Nephron (organoid): ENCODE data around the gene FAR2.
"Not testable (repeated sequence)": the region's sequence is repeated elsewhere in the genome, so short reads cannot be mapped to it uniquely, and the experiment has no call there.

Experiments
- H3K27ac Mint-ChIP-seq, 3 experiments: 2 replicates each; pipeline ENCODE4 v1.8.0; 2020; ENCODE audit warnings: mixed read lengths in 3 of 3, mild to moderate bottlenecking in 2 of 3, moderate library complexity in 1 of 3
- H3K27me3 Mint-ChIP-seq: 2 replicates; pipeline ENCODE4 v1.8.0; 2021; ENCODE audit warnings: low read depth, mild to moderate bottlenecking, moderate library complexity, mixed read lengths
- H3K36me3 Mint-ChIP-seq: 2 replicates; pipeline ENCODE4 v1.8.0; 2020; ENCODE audit warnings: low read depth, mixed read lengths
- H3K4me1 Mint-ChIP-seq: 2 replicates; pipeline ENCODE4 v1.8.0; 2020; ENCODE audit warnings: mixed read lengths
- H3K4me3 Mint-ChIP-seq, 3 experiments: 2 replicates each; pipeline ENCODE4 v1.8.0; 2020; ENCODE audit warnings: mild to moderate bottlenecking in 3 of 3, mixed read lengths in 3 of 3, moderate library complexity in 2 of 3
- H3K9me3 Mint-ChIP-seq: 2 replicates; pipeline ENCODE4 v1.8.0; 2020; ENCODE audit warnings: mixed read lengths
- CTCF ChIP-seq, 3 experiments: fragments of 200-600 bp; sonication (generic); IDR thresholded peaks; one replicate each; pipeline ENCODE4 v1.5.0; 2021; ENCODE audit warnings: antibody characterized with exemption in 3 of 3; ENCODE audit not compliant: unreplicated experiment in 3 of 3

The FAR2 gene

DNA sequence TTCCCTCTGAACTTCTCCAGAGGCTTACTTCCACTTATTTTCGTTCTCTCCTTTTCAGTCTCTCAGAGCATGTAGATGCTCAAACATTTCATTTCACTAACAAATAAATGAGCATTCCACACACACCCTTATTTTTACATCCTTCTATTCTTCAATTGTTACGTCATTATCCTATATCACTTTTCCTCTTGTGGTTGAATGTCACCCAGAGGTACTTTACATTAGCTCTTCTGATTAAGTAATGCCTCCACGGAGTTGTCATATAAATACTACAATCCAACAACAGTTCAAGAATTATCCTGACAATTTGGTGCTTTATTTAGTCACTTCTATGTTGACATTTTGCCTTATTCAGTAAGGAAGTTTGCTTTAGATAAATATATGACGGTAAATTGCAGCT lies 18.4 kb downstream of the FAR2 start:
- H3K4me3 Mint-ChIP-seq = no peak overlapping the region
- TF ChIP-seq CTCF (IDR thresholded peaks at IDR 0.05; ENCODE audit: unreplicated experiment in 3 of 3) = no peak
- H3K36me3 Mint-ChIP-seq = peaks cover 22% of the 10 kb centered on the region
- H3K27ac Mint-ChIP-seq = no peak overlapping the region
- H3K9me3 Mint-ChIP-seq = peaks cover 10% of the 10 kb centered on the region
- no peaks in the 10 kb centered on the region for H3K4me1 Mint-ChIP-seq
- H3K27me3 Mint-ChIP-seq = no peaks in the 10 kb centered on the region

DNA sequence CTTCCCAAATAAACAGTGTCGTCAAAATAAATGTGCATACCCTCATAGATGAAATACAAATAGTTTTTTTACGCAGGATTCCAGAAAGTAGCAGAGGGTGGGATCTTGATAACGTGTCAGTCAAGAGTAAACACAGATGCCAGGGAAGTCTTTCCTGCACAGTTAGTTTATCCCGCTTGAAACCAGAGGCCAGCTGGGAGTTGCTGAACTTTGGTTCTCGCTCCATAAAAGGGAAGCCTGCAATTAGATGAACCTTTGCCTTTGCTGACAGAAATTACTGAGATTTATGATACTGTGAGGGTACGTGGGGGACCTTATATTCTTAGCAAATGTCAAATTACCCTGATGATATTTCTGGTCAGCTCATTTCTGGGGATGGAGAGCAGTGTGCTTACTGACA lies 18.9 kb downstream of the FAR2 start:
- H3K27me3 Mint-ChIP-seq = no peaks in the 10 kb centered on the region
- no peak overlapping the region for H3K4me3 Mint-ChIP-seq
- H3K36me3 Mint-ChIP-seq = peaks cover 27% of the 10 kb centered on the region
- H3K9me3 Mint-ChIP-seq = peaks cover 16% of the 10 kb centered on the region
- no peak for TF ChIP-seq CTCF (IDR thresholded peaks at IDR 0.05; ENCODE audit: unreplicated experiment in 3 of 3)
- H3K4me1 Mint-ChIP-seq = no peaks in the 10 kb centered on the region
- no peak overlapping the region for H3K27ac Mint-ChIP-seq

DNA sequence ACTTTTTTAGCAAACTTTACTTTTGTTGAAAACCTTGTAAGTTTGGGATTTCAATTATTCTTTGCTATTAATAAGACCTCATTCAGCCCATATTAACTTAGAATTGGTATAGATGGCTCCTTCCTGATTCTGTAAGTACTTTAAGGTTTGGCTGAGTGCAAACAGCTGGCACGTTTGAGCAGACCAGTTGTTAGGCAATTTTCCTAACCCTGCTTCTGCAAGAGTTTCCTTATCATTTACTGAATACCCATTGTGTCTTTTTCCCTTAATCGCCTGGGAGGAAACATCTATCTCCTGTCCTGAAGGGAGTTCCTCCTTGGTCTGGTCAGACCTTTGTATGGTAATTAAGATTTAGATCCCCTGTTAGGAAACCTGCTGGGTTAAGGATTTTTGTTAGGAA lies 20.9 kb downstream of the FAR2 start:
- H3K27me3 Mint-ChIP-seq, H3K4me3 Mint-ChIP-seq: not testable (repeated sequence)

GRCh38 chr12:29170478-29171084 lies 21.5 kb downstream of the FAR2 start:
- peaks cover 36% of the 10 kb centered on the region for H3K36me3 Mint-ChIP-seq
- not testable (repeated sequence) for H3K4me1 Mint-ChIP-seq, H3K4me3 Mint-ChIP-seq, H3K27me3 Mint-ChIP-seq, H3K27ac Mint-ChIP-seq
- H3K9me3 Mint-ChIP-seq = peaks cover 16% of the 10 kb centered on the region

More for the DNA sequence above, 20.9 kb downstream of the FAR2 start:
- peaks cover 36% of the 10 kb centered on the region for H3K36me3 Mint-ChIP-seq
- not testable (repeated sequence) for H3K4me1 Mint-ChIP-seq, H3K27ac Mint-ChIP-seq
- peaks cover 16% of the 10 kb centered on the region for H3K9me3 Mint-ChIP-seq

GRCh38 chr12:29171421-29172258 lies 22.6 kb downstream of the FAR2 start:
- TF ChIP-seq CTCF (IDR thresholded peaks at IDR 0.05; ENCODE audit: unreplicated experiment in 3 of 3) = no peak
- Mint-ChIP-seq H3K36me3 (peaks cover 36% of the 10 kb centered on the region), H3K27ac (no peak overlapping the region), H3K27me3 (no peaks in the 10 kb centered on the region), H3K4me3 (no peak overlapping the region), H3K4me1 (no peaks in the 10 kb centered on the region), H3K9me3 (peaks cover 16% of the 10 kb centered on the region)

GRCh38 chr12:29176941-29177340 lies 27.9 kb downstream of the FAR2 start:
- H3K4me3 Mint-ChIP-seq = no peak overlapping the region
- TF ChIP-seq CTCF (IDR thresholded peaks at IDR 0.05; ENCODE audit: unreplicated experiment in 3 of 3) = no peak
- H3K4me1 Mint-ChIP-seq = no peaks in the 10 kb centered on the region
- peaks cover 8% of the 10 kb centered on the region for H3K9me3 Mint-ChIP-seq
- peaks cover 19% of the 10 kb centered on the region for H3K36me3 Mint-ChIP-seq
- no peaks in the 10 kb centered on the region for H3K27me3 Mint-ChIP-seq
- H3K27ac Mint-ChIP-seq = no peak overlapping the region

GRCh38 chr12:29182247-29182646 lies 33.2 kb downstream of the FAR2 start:
- not testable (repeated sequence) for H3K27me3 Mint-ChIP-seq, H3K4me1 Mint-ChIP-seq, H3K36me3 Mint-ChIP-seq, H3K27ac Mint-ChIP-seq, H3K4me3 Mint-ChIP-seq, H3K9me3 Mint-ChIP-seq
